ENCODE measurements around the gene FMO1.
A peak's percentile ranks its signal among the peaks of the same experiment; 100 is the strongest.
"Not testable (repeated sequence)": the region's sequence is repeated elsewhere in the genome, so short reads cannot be mapped to it uniquely, and the experiment has no call there.

The FMO1 gene

DNA sequence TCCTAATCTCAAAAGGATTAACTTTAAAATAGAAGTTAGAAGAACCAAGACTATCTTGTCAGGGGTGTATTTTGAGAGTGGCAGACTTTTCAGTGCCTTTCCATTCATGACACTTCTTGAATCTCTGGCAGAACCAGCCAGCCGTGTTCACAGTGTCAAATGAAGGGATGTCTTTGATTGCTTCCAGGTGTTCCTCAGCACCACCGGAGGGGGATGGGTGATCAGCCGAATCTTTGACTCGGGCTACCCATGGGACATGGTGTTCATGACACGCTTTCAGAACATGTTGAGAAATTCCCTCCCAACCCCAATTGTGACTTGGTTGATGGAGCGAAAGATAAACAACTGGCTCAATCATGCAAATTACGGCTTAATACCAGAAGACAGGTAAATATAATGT is 32.3 kb downstream of the FMO1 start:
- Histone ChIP-seq H3K4me3 (ENCODE audit: low read depth, low read length) (no peak overlapping the region), H3K9me3 (ENCODE audit: control insufficient read depth, insufficient read depth, low read length) (no peaks in the 10 kb centered on the region), H3K9ac (ENCODE audit: low read depth, low read length) (no peak overlapping the region), H3K27me3 (ENCODE audit: control insufficient read depth, insufficient read depth, low read length) (no peaks in the 10 kb centered on the region), H3K36me3 (ENCODE audit: control insufficient read depth, insufficient read depth, low read length) (no peaks in the 10 kb centered on the region), H3K27ac (ENCODE audit: low read depth, low read length) (no peak overlapping the region), H3K4me1 (ENCODE audit: control insufficient read depth, insufficient read depth, low read length) (peaks cover 5% of the 10 kb centered on the region; the same call in 1 of the 2 replicates)

DNA sequence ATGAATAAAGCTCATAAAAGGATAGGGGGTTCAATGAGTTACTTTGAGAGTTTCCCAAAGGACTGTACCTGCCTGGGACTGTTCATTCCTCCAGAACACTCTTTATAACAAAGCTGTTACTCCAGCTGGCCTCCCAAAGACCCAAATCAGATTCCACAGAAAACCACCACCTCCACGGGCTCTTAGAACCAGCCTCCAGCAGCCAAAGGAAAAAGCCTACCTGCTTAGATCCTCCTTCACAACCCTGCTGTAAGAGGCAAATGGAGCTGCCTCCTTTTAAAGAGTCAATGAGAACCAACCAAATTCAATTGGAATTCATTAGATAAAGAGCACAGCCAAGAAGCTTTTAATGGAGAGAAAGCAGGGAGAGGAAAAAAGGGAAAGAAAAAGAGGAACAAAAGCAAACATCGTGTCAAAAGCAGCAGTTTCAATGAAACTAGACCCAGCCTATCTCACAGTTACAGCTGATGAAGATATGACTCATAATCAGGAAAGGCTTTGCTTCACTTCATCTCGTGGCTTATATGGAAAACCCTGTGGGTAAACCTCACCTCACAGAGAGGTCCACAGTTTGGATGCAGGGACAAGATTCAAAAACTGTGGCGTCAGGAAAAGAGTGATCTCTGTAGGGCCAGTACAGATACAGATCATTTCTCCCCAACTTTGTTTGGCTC is 37.9 kb downstream of the FMO1 start:
- Histone ChIP-seq H3K36me3 (ENCODE audit: control insufficient read depth, insufficient read depth, low read length) (no peaks in the 10 kb centered on the region), H3K9me3 (ENCODE audit: control insufficient read depth, insufficient read depth, low read length) (no peaks in the 10 kb centered on the region), H3K9ac (ENCODE audit: low read depth, low read length) (no peak overlapping the region), H3K27me3 (ENCODE audit: control insufficient read depth, insufficient read depth, low read length) (no peaks in the 10 kb centered on the region), H3K27ac (ENCODE audit: low read depth, low read length) (no peak overlapping the region), H3K4me3 (ENCODE audit: low read depth, low read length) (no peak overlapping the region), H3K4me1 (ENCODE audit: control insufficient read depth, insufficient read depth, low read length) (no peaks in the 10 kb centered on the region)

DNA sequence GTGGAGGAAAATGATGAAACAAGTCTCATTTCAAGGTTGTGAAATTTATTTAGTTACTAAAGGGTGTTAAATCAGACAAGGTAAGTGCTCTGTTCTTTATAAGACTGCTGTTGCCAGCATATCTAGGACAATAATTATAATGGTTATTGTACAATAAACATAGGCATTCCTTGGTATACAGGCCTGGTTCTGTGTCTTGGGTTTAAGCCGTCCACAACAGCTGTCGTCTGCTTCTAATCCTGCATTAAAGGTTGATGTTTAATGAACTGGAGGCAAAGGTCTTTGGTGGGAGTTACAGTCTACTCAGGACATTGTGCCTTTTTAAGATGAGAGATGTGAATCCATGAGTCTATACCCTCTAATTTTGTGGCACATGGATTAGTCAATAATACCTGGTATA is 42.3 kb downstream of the FMO1 start:
- no peaks in the 10 kb centered on the region for H3K36me3 ChIP-seq (ENCODE audit: control insufficient read depth, insufficient read depth, low read length)
- H3K4me3 ChIP-seq (ENCODE audit: low read depth, low read length) = no peak overlapping the region
- no peaks in the 10 kb centered on the region for H3K27me3 ChIP-seq (ENCODE audit: control insufficient read depth, insufficient read depth, low read length)
- H3K9ac ChIP-seq (ENCODE audit: low read depth, low read length) = no peak overlapping the region
- H3K27ac ChIP-seq (ENCODE audit: low read depth, low read length) = no peak overlapping the region
- H3K4me1 ChIP-seq (ENCODE audit: control insufficient read depth, insufficient read depth, low read length) = no peaks in the 10 kb centered on the region
- H3K9me3 ChIP-seq (ENCODE audit: control insufficient read depth, insufficient read depth, low read length) = no peaks in the 10 kb centered on the region

DNA sequence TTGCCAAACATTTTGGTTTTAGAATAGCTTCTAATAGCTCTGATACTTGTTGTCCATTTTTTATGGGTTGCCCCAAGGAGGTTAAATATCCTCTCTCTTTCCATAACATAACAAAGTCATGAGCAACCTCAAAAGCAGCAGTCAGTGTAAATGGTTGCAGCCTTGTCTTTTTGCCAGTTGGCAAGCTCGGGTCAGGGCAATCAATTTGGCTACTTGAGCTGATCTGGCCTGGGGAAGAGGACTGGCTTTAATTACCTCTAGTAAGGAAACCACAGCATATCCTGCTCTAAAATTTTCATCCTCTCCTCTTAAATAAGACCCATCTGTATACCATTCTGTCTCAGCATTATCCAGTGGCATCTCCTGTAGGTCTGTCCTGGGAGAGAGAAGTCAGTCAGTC is 44.5 kb downstream of the FMO1 start:
- no peak overlapping the region for H3K9ac ChIP-seq (ENCODE audit: low read depth, low read length)
- H3K4me3 ChIP-seq (ENCODE audit: low read depth, low read length) = no peak overlapping the region
- H3K27me3 ChIP-seq (ENCODE audit: control insufficient read depth, insufficient read depth, low read length) = no peaks in the 10 kb centered on the region
- H3K4me1 ChIP-seq (ENCODE audit: control insufficient read depth, insufficient read depth, low read length) = peaks cover 21% of the 10 kb centered on the region
- no peaks in the 10 kb centered on the region for H3K36me3 ChIP-seq (ENCODE audit: control insufficient read depth, insufficient read depth, low read length)
- H3K27ac ChIP-seq (ENCODE audit: low read depth, low read length) = no peak overlapping the region
- no peaks in the 10 kb centered on the region for H3K9me3 ChIP-seq (ENCODE audit: control insufficient read depth, insufficient read depth, low read length)

DNA sequence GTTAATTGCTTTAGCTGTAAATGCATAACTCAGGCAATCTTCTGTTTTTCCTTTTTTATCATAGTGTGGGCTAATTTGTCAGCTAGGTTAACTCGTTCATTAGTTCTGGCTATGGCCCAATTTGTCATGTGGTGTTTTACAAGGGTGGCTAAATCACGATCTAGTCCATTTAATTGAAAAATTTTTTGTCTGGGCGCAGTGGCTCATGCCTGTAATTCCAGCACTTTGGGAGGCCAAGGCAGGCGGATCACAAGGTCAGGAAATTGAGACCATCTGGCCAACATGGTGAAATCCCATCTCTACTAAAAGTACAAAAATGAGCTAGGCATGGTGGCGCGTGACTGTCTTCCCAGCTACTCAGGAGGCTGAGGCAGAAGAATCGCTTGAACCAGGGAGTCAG is 47.1 kb downstream of the FMO1 start:
- not testable (repeated sequence) for H3K27me3 ChIP-seq (ENCODE audit: control insufficient read depth, insufficient read depth, low read length); H3K36me3 ChIP-seq (ENCODE audit: control insufficient read depth, insufficient read depth, low read length); H3K9me3 ChIP-seq (ENCODE audit: control insufficient read depth, insufficient read depth, low read length); H3K27ac ChIP-seq (ENCODE audit: low read depth, low read length); H3K4me3 ChIP-seq (ENCODE audit: low read depth, low read length); H3K9ac ChIP-seq (ENCODE audit: low read depth, low read length)
- H3K4me1 ChIP-seq (ENCODE audit: control insufficient read depth, insufficient read depth, low read length) = peaks cover 44% of the 10 kb centered on the region

DNA sequence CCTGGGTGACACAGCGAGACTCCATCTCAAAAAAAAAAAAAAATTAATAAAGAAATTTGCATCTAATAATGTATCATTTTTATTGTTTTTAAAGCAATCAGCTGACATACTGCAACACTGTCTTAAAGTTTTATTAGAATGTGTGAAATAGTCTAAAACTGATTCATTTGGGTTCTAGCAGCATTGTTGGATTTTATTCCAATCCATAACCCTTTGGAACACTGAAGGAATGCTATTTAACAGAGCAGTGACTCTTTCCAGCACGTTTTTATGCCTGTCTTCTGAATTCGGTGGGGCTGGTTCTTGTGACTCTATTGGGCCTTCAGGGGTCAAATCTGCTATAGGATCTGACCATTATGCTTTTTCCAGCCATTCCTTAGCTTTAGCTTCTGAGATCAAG is 47.5 kb downstream of the FMO1 start:
- no peak overlapping the region for H3K27ac ChIP-seq (ENCODE audit: low read depth, low read length)
- H3K27me3 ChIP-seq (ENCODE audit: control insufficient read depth, insufficient read depth, low read length) = no peaks in the 10 kb centered on the region
- no peaks in the 10 kb centered on the region; the same call in 1 of the 2 replicates for H3K9me3 ChIP-seq (ENCODE audit: control insufficient read depth, insufficient read depth, low read length)
- H3K4me3 ChIP-seq (ENCODE audit: low read depth, low read length) = no peak overlapping the region
- H3K9ac ChIP-seq (ENCODE audit: low read depth, low read length) = no peak overlapping the region
- H3K4me1 ChIP-seq (ENCODE audit: control insufficient read depth, insufficient read depth, low read length) = peaks cover 47% of the 10 kb centered on the region
- no peaks in the 10 kb centered on the region for H3K36me3 ChIP-seq (ENCODE audit: control insufficient read depth, insufficient read depth, low read length)

DNA sequence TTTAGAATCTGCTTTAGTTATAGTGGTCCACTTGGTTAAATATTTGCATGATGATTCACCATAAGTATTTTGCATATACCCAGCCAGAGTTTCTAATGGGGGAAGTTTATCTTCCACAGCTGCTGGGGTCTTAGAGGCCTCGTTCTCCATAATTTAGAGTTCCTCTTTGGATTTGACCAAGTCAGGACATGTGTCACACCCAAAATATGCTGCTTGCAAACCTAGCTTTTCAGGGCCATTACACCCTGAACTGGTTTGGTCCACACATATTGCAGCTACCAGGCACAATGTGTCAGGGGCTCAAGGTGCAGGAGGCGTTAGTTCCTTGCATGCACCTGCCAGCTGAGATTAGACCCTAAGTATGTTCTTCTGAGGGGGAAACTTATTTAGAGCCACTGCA is 48.6 kb downstream of the FMO1 start:
- no peaks in the 10 kb centered on the region for H3K36me3 ChIP-seq (ENCODE audit: control insufficient read depth, insufficient read depth, low read length)
- no peaks in the 10 kb centered on the region for H3K27me3 ChIP-seq (ENCODE audit: control insufficient read depth, insufficient read depth, low read length)
- H3K9ac ChIP-seq (ENCODE audit: low read depth, low read length) = no peak overlapping the region
- no peak overlapping the region for H3K27ac ChIP-seq (ENCODE audit: low read depth, low read length)
- H3K4me3 ChIP-seq (ENCODE audit: low read depth, low read length) = no peak overlapping the region
- no peaks in the 10 kb centered on the region; the same call in 1 of the 2 replicates for H3K9me3 ChIP-seq (ENCODE audit: control insufficient read depth, insufficient read depth, low read length)
- peaks cover 50% of the 10 kb centered on the region for H3K4me1 ChIP-seq (ENCODE audit: control insufficient read depth, insufficient read depth, low read length)

DNA sequence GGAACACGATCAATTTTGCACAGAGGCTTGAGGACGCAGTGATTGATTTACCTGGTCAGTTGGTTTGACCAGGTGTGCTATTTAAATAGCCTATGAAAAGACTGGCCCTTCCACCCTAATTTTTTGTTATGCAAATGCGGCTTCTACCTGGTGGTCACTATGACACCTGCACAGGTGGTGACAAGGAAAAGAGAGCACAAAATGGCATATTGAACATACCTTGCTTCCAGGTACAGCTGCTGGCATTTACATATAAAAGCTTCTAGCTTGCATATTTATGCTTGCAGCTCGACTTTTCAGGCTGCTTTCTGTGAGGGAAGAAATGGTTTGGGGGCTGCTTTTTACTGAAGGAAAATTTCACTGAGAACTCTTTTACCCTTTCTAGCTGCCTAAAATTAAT is 50.4 kb downstream of the FMO1 start:
- Histone ChIP-seq H3K36me3 (ENCODE audit: control insufficient read depth, insufficient read depth, low read length) (no peaks in the 10 kb centered on the region), H3K9me3 (ENCODE audit: control insufficient read depth, insufficient read depth, low read length) (no peaks in the 10 kb centered on the region; the same call in 1 of the 2 replicates), H3K4me3 (ENCODE audit: low read depth, low read length) (no peak overlapping the region), H3K4me1 (ENCODE audit: control insufficient read depth, insufficient read depth, low read length) (peaks cover 50% of the 10 kb centered on the region), H3K27me3 (ENCODE audit: control insufficient read depth, insufficient read depth, low read length) (no peaks in the 10 kb centered on the region), H3K27ac (ENCODE audit: low read depth, low read length) (peak overlapping the region; percentile 26), H3K9ac (ENCODE audit: low read depth, low read length) (peak overlapping the region; percentile 46; the same call in 1 of the 2 replicates)

DNA sequence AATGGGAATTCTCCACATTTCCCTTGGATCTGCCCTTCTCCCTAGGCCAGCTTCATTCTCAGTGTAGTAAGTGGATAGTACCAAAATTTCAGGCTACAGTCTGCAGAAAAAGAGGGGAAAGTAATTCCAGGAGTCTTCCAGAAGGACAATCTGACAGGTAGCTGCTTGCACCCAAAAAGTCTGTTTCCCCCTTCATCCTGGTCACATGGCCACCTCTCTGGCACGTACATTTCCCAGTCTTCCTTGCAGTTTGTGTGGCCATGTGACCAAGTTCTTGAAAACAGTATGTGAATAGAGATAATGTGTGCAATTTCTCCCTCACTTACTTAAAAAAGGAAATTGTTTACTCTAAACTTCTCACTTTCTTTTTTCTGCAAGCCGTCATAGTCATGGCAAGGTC is 51.0 kb downstream of the FMO1 start:
- H3K27me3 ChIP-seq (ENCODE audit: control insufficient read depth, insufficient read depth, low read length) = no peaks in the 10 kb centered on the region
- H3K9me3 ChIP-seq (ENCODE audit: control insufficient read depth, insufficient read depth, low read length) = no peaks in the 10 kb centered on the region; the same call in 1 of the 2 replicates
- H3K36me3 ChIP-seq (ENCODE audit: control insufficient read depth, insufficient read depth, low read length) = no peaks in the 10 kb centered on the region
- H3K9ac ChIP-seq (ENCODE audit: low read depth, low read length) = peak overlapping the region; percentile 43
- peaks cover 50% of the 10 kb centered on the region for H3K4me1 ChIP-seq (ENCODE audit: control insufficient read depth, insufficient read depth, low read length)
- peak overlapping the region; percentile 26 for H3K27ac ChIP-seq (ENCODE audit: low read depth, low read length)
- no peak overlapping the region for H3K4me3 ChIP-seq (ENCODE audit: low read depth, low read length)

DNA sequence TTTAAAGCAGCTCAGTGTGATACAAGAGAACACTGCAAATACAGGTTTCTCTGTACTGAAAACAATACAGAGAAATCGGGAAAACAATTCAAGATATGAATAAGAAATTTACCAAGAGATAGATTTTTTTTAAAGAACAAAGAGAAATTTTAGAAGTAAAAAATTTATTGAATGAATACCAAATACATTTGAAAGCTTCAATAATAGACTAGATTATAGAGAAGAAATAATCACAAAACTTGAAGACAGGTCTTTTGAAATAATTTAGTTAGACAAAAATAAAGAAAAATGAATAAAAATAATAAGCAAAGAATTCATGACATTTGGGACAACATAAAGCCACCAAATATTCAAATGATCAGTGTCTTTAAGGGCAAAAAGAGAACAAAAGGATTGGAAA is 52.1 kb downstream of the FMO1 start:
- Histone ChIP-seq H3K27me3 (ENCODE audit: control insufficient read depth, insufficient read depth, low read length) (no peaks in the 10 kb centered on the region), H3K27ac (ENCODE audit: low read depth, low read length) (no peak overlapping the region), H3K36me3 (ENCODE audit: control insufficient read depth, insufficient read depth, low read length) (no peaks in the 10 kb centered on the region), H3K9ac (ENCODE audit: low read depth, low read length) (no peak overlapping the region), H3K4me1 (ENCODE audit: control insufficient read depth, insufficient read depth, low read length) (peaks cover 52% of the 10 kb centered on the region), H3K9me3 (ENCODE audit: control insufficient read depth, insufficient read depth, low read length) (no peaks in the 10 kb centered on the region; the same call in 1 of the 2 replicates), H3K4me3 (ENCODE audit: low read depth, low read length) (no peak overlapping the region)

DNA sequence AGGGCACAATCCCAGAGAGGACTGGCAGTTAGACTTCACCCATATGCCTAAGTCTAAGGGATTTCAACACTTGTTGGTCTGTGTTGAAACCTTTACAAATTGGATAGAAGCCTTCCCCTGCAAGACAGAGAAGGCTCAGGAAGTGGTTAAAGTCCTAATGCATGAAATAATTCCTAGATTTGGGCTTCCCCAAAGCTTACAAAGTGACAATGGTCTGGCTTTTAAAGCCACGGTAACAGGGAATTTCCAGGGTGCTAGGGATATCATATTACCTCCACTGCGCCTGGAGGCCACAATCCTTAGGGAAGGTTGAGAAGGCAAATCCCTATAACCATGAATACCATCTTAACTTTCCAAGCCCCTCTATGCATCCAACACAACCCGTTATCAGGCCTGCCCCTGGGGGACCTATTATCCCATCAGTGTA is 62.4 kb downstream of the FMO1 start:
- Histone ChIP-seq H3K9ac (ENCODE audit: low read depth, low read length) (no peak overlapping the region), H3K36me3 (ENCODE audit: control insufficient read depth, insufficient read depth, low read length) (no peaks in the 10 kb centered on the region)

More for the DNA sequence above, 62.4 kb downstream of the FMO1 start:
- H3K4me1 ChIP-seq (ENCODE audit: control insufficient read depth, insufficient read depth, low read length) = peaks cover 25% of the 10 kb centered on the region
- H3K9me3 ChIP-seq (ENCODE audit: control insufficient read depth, insufficient read depth, low read length) = no peaks in the 10 kb centered on the region; the same call in 1 of the 2 replicates
- no peaks in the 10 kb centered on the region for H3K27me3 ChIP-seq (ENCODE audit: control insufficient read depth, insufficient read depth, low read length)
- no peak overlapping the region for H3K4me3 ChIP-seq (ENCODE audit: low read depth, low read length)
- no peak overlapping the region for H3K27ac ChIP-seq (ENCODE audit: low read depth, low read length)
